WTC11 (cell line): ENCODE results near the gene PSENEN. TPM values are rescaled to one million over a fixed set of nuclear protein-coding genes. Genes with fewer than 3 reads are reported as not detected.

Experiments
- ATAC-seq: fragments of 200-7000 bp; cut with Tn5 transposase; 2 replicates; pipeline ENCODE4 v1.10.0; 2021; ENCODE audit warnings: mild to moderate bottlenecking, moderate library complexity
- CTCF ChIA-PET: fragments of 300-600 bp; sonication (Branson Sonifier 250); formaldehyde crosslinking; loops from one replicate; lab custom pipeline; 2021; ENCODE audit warnings: antibody characterized with exemption; lab: Charles Lee
- POLR2A ChIA-PET: fragments of 350-600 bp; sonication (Branson Sonifier 250); formaldehyde crosslinking; loops from one replicate; lab custom pipeline; 2021; ENCODE audit warnings: antibody characterized with exemption; lab: Charles Lee
- DNase-seq: peaks from one replicate; pipeline ENCODE4 v3.0.0; 2021; ENCODE audit warnings: low spot score
- H3K27ac Mint-ChIP-seq: 2 replicates; pipeline ENCODE4 v1.8.0; 2021; ENCODE audit warnings: mixed read lengths
- H3K27me3 Mint-ChIP-seq: 2 replicates; pipeline ENCODE4 v1.8.0; 2021; ENCODE audit warnings: low read depth, mild to moderate bottlenecking, moderate library complexity, mixed read lengths
- H3K36me3 Mint-ChIP-seq: 2 replicates; pipeline ENCODE4 v1.8.0; 2021; ENCODE audit warnings: mixed read lengths
- H3K4me1 Mint-ChIP-seq: 2 replicates; pipeline ENCODE4 v1.8.0; 2022; ENCODE audit warnings: mixed read lengths
- H3K4me3 Mint-ChIP-seq: 2 replicates; pipeline ENCODE4 v1.8.0; 2021; ENCODE audit warnings: mild to moderate bottlenecking, moderate library complexity, mixed read lengths
- H3K9me3 Mint-ChIP-seq: 2 replicates; pipeline ENCODE4 v1.8.0; 2021; ENCODE audit warnings: mixed read lengths
- FOXK1 ChIP-seq: sonication (generic); formaldehyde crosslinking; IDR thresholded peaks from 2 replicates; pipeline ENCODE4 v1.8.0; 2022; ENCODE audit warnings: mild to moderate bottlenecking, moderate library complexity, missing genetic modification reagents
- MYBL2 ChIP-seq: sonication (generic); formaldehyde crosslinking; IDR thresholded peaks from 2 replicates; pipeline ENCODE4 v1.8.1; 2023; ENCODE audit warnings: mild to moderate bottlenecking, moderate library complexity, missing genetic modification reagents
- NFE2L1 ChIP-seq: sonication (generic); formaldehyde crosslinking; IDR thresholded peaks from 2 replicates; pipeline ENCODE4 v1.8.1; 2023; ENCODE audit warnings: missing genetic modification reagents
- RELA ChIP-seq: sonication (generic); formaldehyde crosslinking; IDR thresholded peaks from 2 replicates; pipeline ENCODE4 v1.8.1; 2022; ENCODE audit warnings: missing genetic modification reagents, mild to moderate bottlenecking, borderline replicate concordance
- TEAD1 ChIP-seq: sonication (generic); formaldehyde crosslinking; IDR thresholded peaks from 2 replicates; pipeline ENCODE4 v1.8.0; 2022; ENCODE audit warnings: mild to moderate bottlenecking, missing genetic modification reagents
- ZNF219 ChIP-seq: sonication (generic); formaldehyde crosslinking; IDR thresholded peaks from 2 replicates; pipeline ENCODE4 v1.8.0; 2023; ENCODE audit warnings: missing genetic modification reagents, mild to moderate bottlenecking, borderline replicate concordance
- ZNF317 ChIP-seq: sonication (generic); formaldehyde crosslinking; IDR thresholded peaks from 2 replicates; pipeline ENCODE4 v1.8.1; 2023; ENCODE audit warnings: low read depth, mild to moderate bottlenecking, moderate library complexity, missing genetic modification reagents, borderline replicate concordance
- total RNA-seq: library from RNA; stranded (reverse); gene quantifications from 3 replicates; pipeline ENCODE4 v1.2.3, GENCODE V29; 2021
- TF ChIP-seq, protein P1 (sequence below): sonication (generic); formaldehyde crosslinking; IDR thresholded peaks from 2 replicates; pipeline ENCODE4 v1.8.0; 2022; ENCODE audit warnings: mild to moderate bottlenecking, missing genetic modification reagents
- TF ChIP-seq, protein P2 (sequence below): sonication (generic); formaldehyde crosslinking; IDR thresholded peaks from 2 replicates; pipeline ENCODE4 v1.8.0; 2023; ENCODE audit warnings: missing genetic modification reagents, mild to moderate bottlenecking, borderline replicate concordance
- TF ChIP-seq, protein P3 (sequence below): sonication (generic); formaldehyde crosslinking; IDR thresholded peaks from 2 replicates; pipeline ENCODE4 v1.8.1; 2023; ENCODE audit warnings: mild to moderate bottlenecking, missing genetic modification reagents, moderate library complexity
- TF ChIP-seq, protein P4 (sequence below): sonication (generic); formaldehyde crosslinking; IDR thresholded peaks from 2 replicates; pipeline ENCODE4 v1.8.1; 2022; ENCODE audit warnings: missing genetic modification reagents, borderline replicate concordance
- TF ChIP-seq, protein P5 (sequence below): fragments of 250-450 bp; sonication (Bioruptor Pico); IDR thresholded peaks from 2 replicates; pipeline ENCODE4 v2.1.2; 2022; ENCODE audit warnings: mild to moderate bottlenecking, moderate library complexity
- TF ChIP-seq, protein P6 (sequence below): sonication (generic); formaldehyde crosslinking; IDR thresholded peaks from 2 replicates; pipeline ENCODE4 v1.8.0; 2022; ENCODE audit warnings: mild to moderate bottlenecking, missing genetic modification reagents
- TF ChIP-seq, protein P7 (sequence below): sonication (generic); formaldehyde crosslinking; conservative IDR thresholded peaks from 2 replicates; pipeline ENCODE4 v1.8.1; 2023; ENCODE audit warnings: mild to moderate bottlenecking, low read depth, missing genetic modification reagents, moderate library complexity
- TF ChIP-seq, protein P8 (sequence below): sonication (generic); formaldehyde crosslinking; IDR thresholded peaks from 2 replicates; pipeline ENCODE4 v1.8.0; 2022; ENCODE audit warnings: missing genetic modification reagents

Gene PSENEN
- total RNA-seq, 1 experiment from 2014 or later, result 80.3 TPM

DNA sequence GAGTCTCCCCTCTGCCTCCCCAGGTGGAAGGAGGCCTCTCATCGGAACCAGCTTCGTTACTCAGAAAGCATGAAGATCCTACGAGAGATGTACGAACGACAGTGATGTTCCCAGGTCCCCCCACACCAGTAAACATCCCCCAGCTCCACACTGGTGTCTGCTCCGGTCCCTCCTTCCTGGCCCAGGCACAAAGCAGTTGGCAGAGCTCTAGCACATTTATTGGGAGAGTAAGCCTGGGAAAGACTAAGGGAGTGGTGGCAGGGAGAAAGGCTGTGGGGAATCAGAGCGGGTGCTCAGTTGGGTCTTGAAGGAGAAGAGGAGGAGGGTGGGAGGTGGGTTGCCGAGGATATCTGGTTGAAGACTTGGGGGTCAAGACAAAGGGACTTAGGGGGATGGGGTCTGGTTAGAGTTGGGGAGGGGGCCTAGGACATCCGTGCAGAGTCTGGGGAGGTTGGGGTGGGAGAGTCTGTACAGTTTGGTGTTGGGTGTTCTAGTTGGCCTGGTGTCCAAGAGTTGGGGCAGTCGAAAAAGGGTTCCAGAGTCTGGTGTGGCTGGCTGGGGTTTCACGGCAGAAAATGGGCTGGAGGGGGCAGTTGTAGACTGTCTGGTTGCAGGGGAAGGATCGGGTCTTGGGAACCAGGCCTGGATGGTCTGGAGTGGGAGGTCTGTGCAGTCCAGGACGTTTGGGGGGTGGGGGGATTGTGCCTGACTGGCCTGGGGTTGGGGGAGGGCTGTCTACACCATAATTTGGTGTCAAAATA is 9.1 kb downstream of the PSENEN start (continued):
- TF ChIP-seq, protein P1, sequence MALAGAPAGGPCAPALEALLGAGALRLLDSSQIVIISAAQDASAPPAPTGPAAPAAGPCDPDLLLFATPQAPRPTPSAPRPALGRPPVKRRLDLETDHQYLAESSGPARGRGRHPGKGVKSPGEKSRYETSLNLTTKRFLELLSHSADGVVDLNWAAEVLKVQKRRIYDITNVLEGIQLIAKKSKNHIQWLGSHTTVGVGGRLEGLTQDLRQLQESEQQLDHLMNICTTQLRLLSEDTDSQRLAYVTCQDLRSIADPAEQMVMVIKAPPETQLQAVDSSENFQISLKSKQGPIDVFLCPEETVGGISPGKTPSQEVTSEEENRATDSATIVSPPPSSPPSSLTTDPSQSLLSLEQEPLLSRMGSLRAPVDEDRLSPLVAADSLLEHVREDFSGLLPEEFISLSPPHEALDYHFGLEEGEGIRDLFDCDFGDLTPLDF (CRISPR knock-in tag), result no peak
- TF ChIP-seq, protein P2, sequence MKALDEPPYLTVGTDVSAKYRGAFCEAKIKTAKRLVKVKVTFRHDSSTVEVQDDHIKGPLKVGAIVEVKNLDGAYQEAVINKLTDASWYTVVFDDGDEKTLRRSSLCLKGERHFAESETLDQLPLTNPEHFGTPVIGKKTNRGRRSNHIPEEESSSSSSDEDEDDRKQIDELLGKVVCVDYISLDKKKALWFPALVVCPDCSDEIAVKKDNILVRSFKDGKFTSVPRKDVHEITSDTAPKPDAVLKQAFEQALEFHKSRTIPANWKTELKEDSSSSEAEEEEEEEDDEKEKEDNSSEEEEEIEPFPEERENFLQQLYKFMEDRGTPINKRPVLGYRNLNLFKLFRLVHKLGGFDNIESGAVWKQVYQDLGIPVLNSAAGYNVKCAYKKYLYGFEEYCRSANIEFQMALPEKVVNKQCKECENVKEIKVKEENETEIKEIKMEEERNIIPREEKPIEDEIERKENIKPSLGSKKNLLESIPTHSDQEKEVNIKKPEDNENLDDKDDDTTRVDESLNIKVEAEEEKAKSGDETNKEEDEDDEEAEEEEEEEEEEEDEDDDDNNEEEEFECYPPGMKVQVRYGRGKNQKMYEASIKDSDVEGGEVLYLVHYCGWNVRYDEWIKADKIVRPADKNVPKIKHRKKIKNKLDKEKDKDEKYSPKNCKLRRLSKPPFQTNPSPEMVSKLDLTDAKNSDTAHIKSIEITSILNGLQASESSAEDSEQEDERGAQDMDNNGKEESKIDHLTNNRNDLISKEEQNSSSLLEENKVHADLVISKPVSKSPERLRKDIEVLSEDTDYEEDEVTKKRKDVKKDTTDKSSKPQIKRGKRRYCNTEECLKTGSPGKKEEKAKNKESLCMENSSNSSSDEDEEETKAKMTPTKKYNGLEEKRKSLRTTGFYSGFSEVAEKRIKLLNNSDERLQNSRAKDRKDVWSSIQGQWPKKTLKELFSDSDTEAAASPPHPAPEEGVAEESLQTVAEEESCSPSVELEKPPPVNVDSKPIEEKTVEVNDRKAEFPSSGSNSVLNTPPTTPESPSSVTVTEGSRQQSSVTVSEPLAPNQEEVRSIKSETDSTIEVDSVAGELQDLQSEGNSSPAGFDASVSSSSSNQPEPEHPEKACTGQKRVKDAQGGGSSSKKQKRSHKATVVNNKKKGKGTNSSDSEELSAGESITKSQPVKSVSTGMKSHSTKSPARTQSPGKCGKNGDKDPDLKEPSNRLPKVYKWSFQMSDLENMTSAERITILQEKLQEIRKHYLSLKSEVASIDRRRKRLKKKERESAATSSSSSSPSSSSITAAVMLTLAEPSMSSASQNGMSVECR (CRISPR knock-in tag), result no peak
- TF ChIP-seq MYBL2 (CRISPR knock-in tag), result no peak

DNA sequence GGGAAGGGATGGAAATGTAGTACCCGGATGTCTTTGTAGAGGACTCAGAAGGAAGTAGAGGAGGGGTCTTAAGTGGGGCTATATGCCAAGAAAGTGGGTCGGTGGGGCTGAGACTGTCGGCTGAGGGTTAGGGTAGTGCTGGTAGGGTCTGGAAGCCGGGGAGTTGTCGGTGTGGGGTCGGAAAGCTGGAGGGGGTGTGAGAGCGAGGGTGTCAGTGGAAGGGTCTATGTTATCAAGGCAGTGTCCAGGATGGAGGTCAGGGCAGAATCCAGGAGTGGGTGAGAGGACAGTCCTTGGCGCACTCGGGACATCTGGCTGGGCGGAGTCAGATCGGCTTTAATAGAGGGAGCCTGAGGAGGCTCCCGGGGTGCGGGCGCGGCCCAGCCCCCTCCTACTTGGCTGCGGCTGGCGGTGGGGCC is 9.7 kb downstream of the PSENEN start:
- ChIA-PET POLR2A (no interaction called here), CTCF (interaction anchor here (0.8 to 2.9 kb wide), 3 partner anchors 10 to 29 kb away, joined by 3 to 13 read pairs (median 3); partner anchors contain the start of genes PSENEN and U2AF1L4)
- peaks cover 16% of the 10 kb centered on the region for H3K4me1 Mint-ChIP-seq
- ATAC-seq, result no peak
- H3K27ac Mint-ChIP-seq, result no peak overlapping the region
- peak overlapping the region; percentile 68 for H3K4me3 Mint-ChIP-seq
- DNase-seq, result no peak
- H3K9me3 Mint-ChIP-seq, result no peaks in the 10 kb centered on the region
- H3K27me3 Mint-ChIP-seq, result peaks cover 23% of the 10 kb centered on the region
- H3K36me3 Mint-ChIP-seq, result no peaks in the 10 kb centered on the region
- TF ChIP-seq TEAD1 (CRISPR knock-in tag) (no peak), FOXK1 (CRISPR knock-in tag) (no peak), RELA (CRISPR knock-in tag) (no peak), ZNF219 (CRISPR knock-in tag) (no peak), ZNF317 (no peak), NFE2L1 (CRISPR knock-in tag) (no peak)
- TF ChIP-seq, protein P3, sequence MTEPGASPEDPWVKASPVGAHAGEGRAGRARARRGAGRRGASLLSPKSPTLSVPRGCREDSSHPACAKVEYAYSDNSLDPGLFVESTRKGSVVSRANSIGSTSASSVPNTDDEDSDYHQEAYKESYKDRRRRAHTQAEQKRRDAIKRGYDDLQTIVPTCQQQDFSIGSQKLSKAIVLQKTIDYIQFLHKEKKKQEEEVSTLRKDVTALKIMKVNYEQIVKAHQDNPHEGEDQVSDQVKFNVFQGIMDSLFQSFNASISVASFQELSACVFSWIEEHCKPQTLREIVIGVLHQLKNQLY (CRISPR knock-in tag), result no peak
- TF ChIP-seq, protein P4, sequence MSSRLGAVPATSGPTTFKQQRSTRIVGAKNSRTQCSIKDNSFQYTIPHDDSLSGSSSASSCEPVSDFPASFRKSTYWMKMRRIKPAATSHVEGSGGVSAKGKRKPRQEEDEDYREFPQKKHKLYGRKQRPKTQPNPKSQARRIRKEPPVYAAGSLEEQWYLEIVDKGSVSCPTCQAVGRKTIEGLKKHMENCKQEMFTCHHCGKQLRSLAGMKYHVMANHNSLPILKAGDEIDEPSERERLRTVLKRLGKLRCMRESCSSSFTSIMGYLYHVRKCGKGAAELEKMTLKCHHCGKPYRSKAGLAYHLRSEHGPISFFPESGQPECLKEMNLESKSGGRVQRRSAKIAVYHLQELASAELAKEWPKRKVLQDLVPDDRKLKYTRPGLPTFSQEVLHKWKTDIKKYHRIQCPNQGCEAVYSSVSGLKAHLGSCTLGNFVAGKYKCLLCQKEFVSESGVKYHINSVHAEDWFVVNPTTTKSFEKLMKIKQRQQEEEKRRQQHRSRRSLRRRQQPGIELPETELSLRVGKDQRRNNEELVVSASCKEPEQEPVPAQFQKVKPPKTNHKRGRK, result no peak
- TF ChIP-seq, protein P5, sequence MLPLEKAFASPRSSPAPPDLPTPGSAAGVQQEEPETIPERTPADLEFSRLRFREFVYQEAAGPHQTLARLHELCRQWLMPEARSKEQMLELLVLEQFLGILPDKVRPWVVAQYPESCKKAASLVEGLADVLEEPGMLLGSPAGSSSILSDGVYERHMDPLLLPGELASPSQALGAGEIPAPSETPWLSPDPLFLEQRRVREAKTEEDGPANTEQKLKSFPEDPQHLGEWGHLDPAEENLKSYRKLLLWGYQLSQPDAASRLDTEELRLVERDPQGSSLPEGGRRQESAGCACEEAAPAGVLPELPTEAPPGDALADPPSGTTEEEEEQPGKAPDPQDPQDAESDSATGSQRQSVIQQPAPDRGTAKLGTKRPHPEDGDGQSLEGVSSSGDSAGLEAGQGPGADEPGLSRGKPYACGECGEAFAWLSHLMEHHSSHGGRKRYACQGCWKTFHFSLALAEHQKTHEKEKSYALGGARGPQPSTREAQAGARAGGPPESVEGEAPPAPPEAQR (CRISPR knock-in tag), result no peak
- TF ChIP-seq, protein P1 (CRISPR knock-in tag), result no peak
- TF ChIP-seq, protein P6, sequence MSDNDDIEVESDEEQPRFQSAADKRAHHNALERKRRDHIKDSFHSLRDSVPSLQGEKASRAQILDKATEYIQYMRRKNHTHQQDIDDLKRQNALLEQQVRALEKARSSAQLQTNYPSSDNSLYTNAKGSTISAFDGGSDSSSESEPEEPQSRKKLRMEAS, result no peak
- TF ChIP-seq, protein P7, sequence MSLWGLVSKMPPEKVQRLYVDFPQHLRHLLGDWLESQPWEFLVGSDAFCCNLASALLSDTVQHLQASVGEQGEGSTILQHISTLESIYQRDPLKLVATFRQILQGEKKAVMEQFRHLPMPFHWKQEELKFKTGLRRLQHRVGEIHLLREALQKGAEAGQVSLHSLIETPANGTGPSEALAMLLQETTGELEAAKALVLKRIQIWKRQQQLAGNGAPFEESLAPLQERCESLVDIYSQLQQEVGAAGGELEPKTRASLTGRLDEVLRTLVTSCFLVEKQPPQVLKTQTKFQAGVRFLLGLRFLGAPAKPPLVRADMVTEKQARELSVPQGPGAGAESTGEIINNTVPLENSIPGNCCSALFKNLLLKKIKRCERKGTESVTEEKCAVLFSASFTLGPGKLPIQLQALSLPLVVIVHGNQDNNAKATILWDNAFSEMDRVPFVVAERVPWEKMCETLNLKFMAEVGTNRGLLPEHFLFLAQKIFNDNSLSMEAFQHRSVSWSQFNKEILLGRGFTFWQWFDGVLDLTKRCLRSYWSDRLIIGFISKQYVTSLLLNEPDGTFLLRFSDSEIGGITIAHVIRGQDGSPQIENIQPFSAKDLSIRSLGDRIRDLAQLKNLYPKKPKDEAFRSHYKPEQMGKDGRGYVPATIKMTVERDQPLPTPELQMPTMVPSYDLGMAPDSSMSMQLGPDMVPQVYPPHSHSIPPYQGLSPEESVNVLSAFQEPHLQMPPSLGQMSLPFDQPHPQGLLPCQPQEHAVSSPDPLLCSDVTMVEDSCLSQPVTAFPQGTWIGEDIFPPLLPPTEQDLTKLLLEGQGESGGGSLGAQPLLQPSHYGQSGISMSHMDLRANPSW (CRISPR knock-in tag), result no peak
- TF ChIP-seq, protein P8, sequence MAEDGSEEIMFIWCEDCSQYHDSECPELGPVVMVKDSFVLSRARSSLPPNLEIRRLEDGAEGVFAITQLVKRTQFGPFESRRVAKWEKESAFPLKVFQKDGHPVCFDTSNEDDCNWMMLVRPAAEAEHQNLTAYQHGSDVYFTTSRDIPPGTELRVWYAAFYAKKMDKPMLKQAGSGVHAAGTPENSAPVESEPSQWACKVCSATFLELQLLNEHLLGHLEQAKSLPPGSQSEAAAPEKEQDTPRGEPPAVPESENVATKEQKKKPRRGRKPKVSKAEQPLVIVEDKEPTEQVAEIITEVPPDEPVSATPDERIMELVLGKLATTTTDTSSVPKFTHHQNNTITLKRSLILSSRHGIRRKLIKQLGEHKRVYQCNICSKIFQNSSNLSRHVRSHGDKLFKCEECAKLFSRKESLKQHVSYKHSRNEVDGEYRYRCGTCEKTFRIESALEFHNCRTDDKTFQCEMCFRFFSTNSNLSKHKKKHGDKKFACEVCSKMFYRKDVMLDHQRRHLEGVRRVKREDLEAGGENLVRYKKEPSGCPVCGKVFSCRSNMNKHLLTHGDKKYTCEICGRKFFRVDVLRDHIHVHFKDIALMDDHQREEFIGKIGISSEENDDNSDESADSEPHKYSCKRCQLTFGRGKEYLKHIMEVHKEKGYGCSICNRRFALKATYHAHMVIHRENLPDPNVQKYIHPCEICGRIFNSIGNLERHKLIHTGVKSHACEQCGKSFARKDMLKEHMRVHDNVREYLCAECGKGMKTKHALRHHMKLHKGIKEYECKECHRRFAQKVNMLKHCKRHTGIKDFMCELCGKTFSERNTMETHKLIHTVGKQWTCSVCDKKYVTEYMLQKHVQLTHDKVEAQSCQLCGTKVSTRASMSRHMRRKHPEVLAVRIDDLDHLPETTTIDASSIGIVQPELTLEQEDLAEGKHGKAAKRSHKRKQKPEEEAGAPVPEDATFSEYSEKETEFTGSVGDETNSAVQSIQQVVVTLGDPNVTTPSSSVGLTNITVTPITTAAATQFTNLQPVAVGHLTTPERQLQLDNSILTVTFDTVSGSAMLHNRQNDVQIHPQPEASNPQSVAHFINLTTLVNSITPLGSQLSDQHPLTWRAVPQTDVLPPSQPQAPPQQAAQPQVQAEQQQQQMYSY (CRISPR knock-in tag), result no peak
